MV-4-11 (cell line): ENCODE measurements around the gene ZNF143.
"Not testable (repeated sequence)": the region's sequence is repeated elsewhere in the genome, so short reads cannot be mapped to it uniquely, and the experiment has no call there.

ENCODE experiments used
- DNase-seq: peaks from one replicate; lab custom pipeline; 2025; lab: John Stamatoyannopoulos, UW

ZNF143 gene

GRCh38 chr11:9460322-9461062 lies at the start of gene ZNF143:
TSS of gene ZNF143 (plus strand) at chr11:9461012. CDS start at chr11:9471309, 10,297 bp downstream.
- peak; percentile 100 for DNase-seq

- no peak for DNase-seq
Measured at GRCh38 chr11:9428706-9429105, 32.1 kb upstream of the ZNF143 start.

GRCh38 chr11:9438611-9439010 lies 22.2 kb upstream of the ZNF143 start:
- DNase-seq: no peak

DNA sequence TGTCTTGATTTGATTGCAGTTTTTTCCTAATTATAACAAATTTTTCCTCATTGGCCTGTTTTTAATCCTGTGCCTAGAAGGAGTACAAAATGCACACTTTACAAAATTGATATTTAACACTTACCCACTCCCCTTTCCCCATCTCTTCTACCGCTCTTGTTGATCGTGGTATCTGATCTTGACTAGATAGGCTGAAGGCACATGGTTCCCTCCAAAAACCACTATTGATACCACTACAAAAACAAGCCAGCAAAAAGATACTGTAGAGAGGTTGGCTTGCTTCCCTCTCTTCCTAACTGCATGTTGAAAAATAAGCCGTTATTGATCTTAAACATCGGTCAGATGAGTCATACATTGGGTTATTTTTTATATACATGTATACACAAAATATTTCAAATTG lies 14.6 kb upstream of the ZNF143 start:
- no peak for DNase-seq

GRCh38 chr11:9448576-9449352 lies 12.0 kb upstream of the ZNF143 start:
- DNase-seq: no peak

DNA sequence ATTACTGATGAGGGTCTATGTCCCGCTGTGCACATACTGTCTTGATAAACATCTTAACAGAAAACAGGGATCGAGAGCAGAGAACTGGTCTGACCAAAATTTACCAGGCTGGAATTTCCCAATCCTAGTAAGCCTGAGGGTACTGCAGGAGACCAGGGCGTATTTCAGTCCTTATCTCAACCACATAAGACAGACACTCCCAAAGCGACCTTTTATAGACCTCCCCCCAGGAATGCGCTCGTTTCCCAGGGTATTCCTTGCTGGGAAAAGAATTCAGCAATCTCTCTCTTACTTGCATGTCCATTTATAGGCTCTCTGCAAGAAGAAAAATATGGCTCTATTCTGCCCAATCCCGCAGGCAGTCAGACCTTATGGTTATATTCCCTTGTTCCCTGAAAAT lies 8.8 kb upstream of the ZNF143 start:
- DNase-seq: not testable (repeated sequence)

DNA sequence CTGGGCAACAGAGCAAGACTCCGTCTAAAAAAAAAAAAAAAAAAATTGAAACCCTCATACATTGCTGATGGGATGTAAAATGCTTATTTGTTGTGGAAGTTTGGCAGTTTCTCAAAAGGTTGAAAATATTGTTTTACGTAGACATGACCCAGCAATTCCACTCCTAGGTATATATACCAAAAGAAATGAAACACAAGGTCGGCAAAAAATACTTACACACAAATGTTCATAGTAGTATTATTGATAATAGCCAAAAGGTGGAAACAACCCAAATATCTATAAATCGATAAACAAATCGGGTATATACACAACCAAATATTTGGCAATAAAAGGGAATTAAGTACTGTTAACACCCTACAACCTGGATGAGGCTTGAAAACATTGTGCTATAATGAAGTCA lies 5.1 kb upstream of the ZNF143 start:
- DNase-seq: no peak

GRCh38 chr11:9459667-9460321 lies 1.0 kb upstream of the ZNF143 start:
- peak; percentile 55 for DNase-seq

GRCh38 chr11:9461063-9461759 lies 399 bp downstream of the ZNF143 start:
- DNase-seq: peak; percentile 85

DNA sequence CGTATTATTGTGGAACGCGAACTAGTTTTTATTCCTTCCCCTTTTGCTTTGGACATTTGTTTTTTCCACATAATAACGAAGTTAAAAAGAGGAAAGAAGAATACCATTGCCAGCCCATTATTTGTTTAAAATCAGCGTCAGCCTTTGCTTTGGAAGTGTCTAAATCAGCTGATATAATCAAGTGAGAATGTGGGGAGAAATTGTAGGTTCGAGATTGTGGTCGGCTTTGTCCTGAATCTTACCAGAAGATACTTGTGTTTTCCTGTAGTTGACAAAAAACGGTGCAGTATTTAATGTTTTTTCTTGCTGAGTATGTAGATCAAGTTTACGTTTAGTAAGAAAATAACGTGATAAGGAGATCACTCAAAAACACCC lies 935 bp downstream of the ZNF143 start:
- peak; percentile 18 for DNase-seq

DNA sequence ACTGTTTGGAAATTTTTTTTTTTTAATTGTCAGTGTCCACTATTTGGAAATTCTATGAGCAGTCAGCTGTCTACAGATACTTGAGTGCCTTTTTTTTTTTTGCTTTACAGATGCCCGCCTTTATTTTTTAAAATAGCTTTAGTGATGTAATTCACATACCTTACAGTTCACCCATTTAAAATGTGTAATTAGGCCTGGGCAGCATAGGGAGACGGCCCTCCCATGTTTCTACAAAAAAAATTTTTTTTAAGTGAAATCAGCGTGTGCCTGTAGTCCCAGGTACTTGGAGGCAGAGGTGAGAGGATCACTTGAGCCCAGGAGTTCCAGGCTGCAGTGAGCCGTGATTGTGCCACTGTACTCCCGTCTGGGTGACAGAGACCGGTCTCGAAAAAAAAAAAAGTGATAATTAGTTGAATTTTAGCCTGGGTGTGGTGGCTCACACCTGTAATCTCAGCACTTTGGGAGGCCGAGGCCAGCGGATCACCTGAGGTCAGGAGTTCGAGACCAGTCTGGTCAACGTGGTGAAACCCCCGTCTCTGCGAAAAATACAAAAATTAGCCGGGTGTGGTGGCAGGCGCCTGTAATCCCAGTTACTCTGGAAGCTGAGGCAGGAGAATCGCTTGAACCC lies 1.5 kb downstream of the ZNF143 start:
- no peak for DNase-seq

- no peak for DNase-seq
Measured at GRCh38 chr11:9462806-9463537, 2.2 kb downstream of the ZNF143 start.

GRCh38 chr11:9470765-9471164 lies 10.0 kb downstream of the ZNF143 start:
- DNase-seq: no peak

GRCh38 chr11:9473408-9473807 lies 12.6 kb downstream of the ZNF143 start:
- no peak for DNase-seq

GRCh38 chr11:9479899-9480298 lies 19.1 kb downstream of the ZNF143 start:
- no peak for DNase-seq

- no peak for DNase-seq
Measured at GRCh38 chr11:9489080-9489765, 28.4 kb downstream of the ZNF143 start.

GRCh38 chr11:9490376-9490775 lies 29.6 kb downstream of the ZNF143 start:
- no peak for DNase-seq

DNA sequence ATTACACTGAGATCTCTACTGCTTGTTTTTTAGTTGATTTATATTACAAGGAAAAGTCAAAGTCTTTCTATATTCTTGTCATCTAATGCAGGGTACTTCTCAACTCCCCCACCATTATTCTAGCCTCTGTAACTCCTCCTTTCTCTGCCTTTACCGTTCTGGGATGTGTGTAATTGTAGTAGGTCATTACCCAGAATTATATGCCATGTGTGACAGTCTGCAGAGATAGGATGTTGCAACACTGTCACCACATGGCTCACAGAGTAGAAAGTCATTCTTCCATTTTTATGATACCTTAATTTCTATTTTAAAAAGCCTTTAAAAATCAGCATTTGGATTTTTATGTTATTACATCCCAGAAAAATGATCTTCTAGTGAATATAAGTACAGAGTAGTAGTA lies 32.7 kb downstream of the ZNF143 start:
- DNase-seq: peak; percentile 39

DNA sequence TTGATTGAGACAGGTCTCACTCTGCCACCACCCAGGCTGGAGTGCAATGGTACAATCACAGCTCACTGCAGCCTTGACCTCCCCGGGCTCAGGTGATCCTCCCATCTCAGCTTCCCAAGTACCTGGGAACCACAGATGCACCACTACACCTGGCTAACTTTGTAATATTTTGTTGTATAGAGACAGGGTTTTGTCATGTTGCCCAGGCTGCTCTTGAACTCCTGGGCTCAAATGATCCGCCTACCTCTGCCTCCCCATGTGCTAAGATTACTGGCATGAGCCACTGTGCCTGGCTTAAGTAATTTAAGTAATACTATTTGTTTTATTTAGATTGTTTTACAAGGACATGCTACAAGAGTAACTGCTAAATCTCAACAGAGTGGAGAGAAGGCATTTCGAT lies 33.5 kb downstream of the ZNF143 start:
- no peak for DNase-seq

DNA sequence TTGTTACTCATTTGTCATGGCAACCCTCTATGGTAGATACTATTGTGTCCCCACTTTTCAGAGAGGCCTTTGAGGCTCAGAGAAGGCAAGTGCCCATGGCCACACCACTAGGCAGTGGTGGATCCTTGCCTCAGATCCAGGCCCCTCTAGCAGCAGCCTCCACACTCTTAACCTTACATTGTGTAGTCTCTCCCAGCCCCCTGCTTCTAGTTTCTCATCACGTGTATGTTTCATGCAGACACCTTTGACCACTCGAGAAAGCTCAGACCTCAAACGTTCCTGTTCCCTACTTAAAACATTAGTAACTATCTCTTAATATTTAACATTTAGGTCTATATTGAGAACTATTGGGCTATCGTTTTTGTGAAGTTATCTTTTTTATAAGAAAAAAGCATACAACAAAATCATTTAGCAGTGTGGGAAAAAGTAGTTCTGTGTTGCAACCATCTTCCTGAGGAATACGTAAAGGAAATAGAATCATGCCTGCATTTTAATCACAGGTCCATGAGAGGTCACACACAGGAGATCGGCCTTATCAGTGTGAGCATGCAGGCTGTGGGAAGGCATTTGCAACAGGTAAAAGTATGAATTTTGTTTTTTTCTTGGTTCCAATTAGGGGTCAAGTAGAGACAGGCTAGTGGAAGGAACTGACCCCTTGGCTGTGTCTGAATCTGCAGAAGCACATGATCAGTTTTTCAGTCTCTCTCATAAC lies 35.1 kb downstream of the ZNF143 start:
- DNase-seq: no peak
